Measurements from ENCODE around the gene SLC2A1. TPM values are rescaled to one million over a fixed set of nuclear protein-coding genes. Genes with fewer than 3 reads are reported as not detected.
"Not testable (repeated sequence)": the region's sequence is repeated elsewhere in the genome, so short reads cannot be mapped to it uniquely, and the experiment has no call there.

The SLC2A1 gene
- total RNA-seq, 1 experiment from 2014 or later: 192 TPM

DNA sequence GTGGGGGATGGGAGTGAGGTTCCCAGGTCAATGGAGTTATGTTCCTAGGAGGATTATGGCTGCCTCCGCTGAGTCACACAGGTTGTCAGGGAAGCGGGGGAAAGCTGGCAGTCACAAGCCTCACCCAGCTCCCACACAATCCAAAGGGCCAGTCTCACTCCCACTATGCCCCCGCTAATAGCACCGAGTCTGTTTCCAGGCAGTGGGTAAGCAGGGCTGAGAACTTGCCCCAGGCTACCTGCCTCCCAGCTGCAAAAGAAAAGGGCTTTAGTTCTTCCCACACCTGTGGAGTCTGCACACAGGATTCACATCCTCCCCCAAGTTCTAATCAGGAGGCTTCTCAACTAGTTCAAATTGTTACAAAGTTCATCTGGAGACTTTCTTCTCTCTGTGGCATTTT, 58.7 kb downstream of the SLC2A1 start:
- not testable (repeated sequence) for DNase-seq (ENCODE audit: low read depth)

DNA sequence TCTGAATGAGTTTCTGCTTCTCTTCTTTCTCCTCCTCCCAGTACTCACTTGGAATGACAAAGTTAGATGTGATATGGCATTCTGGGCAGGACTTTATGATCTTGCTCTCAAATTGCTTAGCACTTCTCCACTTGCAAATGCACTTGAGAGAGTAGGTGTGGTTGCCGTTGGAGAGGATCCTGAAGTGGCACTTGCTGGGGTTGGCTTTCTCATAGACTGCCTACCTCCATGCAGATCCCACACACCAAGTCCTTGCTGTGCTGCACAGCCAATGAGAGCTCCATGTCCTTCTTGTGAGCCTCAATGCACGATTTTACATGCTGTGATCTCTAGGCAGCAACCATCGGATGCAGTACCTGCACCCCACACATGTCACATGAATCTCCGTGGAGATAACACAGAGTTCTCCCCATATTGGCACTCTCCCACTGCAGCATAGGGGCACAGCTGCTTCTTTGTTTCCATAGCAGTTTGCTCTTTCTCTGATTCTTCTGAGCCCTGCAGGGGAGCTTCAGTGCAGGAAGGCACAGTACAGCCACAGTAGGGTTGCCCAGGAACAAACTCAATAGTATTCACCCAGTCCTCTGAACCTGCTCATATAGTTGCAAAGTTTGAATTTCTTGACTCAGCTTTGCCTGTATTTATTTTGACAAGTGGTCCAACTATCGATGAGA, 67.1 kb downstream of the SLC2A1 start:
- no peak for DNase-seq (ENCODE audit: low read depth)

DNA sequence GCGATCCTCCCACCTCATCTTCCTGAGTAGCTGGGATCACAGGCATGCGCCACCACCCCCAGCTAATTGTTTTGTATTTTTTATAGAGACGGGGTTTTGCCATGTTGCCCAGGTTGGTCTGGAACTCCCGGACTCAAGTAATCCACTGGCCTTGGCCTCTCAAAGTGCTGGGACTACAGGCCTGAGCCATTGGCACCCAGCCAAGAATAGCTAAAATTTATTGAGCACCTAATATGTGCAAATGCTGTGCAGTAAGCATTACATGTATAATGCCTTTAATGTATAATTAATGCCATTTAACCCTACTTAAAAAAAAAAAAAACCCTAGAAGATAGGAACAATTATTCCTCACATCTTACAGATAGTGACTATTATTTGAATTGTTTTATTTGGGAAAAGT, 69.4 kb downstream of the SLC2A1 start:
- DNase-seq (ENCODE audit: low read depth): no peak

DNA sequence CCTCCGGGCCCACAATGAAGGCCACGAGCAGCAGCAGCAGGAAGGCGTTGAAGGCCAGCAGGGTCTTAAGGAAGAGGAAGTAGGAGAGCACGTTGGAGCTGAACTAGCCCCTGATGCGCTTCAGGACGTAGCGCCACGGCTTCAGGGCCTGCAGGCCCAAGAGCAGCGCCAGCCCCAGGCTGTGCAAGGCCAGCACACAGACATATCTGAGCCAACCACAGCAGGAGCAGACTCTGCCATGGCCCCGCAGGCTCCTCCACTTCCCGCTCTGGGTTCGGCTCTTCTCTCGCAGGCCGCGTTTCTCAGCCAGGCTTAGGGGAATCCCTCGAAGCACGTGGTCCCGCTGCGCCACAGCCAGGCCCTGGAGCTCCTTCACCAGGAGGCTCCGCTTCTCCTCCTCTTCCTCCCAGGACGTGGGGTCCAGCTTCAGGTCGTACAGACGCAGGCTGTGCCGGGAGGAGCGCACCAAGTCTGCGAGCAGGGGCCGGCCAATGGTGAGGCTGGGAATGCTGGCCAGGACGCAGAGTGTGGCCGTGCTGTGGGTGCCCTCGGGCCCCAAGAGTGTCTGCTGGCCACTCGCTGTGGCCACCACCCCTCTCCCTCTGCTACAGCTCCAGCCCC, 70.5 kb downstream of the SLC2A1 start:
- DNase-seq (ENCODE audit: low read depth): no peak

DNA sequence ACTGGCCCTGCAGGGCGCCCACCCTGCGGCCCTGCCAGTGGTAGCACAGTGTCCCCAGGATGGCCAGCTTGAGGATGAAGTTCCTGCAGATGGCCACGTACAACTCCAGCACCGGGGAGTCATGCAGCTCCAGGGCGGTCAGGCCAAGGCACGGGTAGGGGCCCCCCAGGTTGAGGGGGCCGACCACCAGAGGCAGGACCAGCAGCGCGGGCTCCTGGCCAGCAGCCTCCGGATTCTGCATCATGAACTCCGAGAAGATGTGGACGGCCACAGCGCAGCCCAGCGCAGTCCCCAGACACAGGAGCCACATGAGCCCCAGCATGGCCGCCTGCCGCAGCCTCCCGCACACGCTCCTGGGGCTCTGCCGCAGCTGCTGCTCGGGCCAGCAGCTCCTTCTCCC, 71.3 kb downstream of the SLC2A1 start:
- DNase-seq (ENCODE audit: low read depth): no peak

DNA sequence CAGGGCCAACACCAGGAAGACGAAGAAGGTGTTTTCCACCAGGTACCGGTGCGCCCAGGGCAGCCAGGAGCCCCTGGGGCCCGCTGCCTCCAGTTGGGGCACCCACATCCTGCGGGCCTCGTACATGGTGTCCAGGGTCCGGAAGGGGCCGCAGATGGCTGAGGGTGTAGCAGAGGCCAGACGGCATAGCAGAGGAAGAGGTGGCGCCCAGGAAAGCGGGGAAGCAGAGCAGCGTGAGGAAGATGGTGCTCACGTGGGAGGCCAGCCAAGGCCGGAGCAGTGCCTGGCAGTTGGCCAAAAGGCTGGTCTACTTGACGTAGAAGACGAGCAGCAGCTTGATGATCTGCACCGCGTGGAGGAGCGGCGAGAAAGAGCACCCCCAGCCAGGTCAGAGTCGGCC, 71.9 kb downstream of the SLC2A1 start:
- no peak for DNase-seq (ENCODE audit: low read depth)

DNA sequence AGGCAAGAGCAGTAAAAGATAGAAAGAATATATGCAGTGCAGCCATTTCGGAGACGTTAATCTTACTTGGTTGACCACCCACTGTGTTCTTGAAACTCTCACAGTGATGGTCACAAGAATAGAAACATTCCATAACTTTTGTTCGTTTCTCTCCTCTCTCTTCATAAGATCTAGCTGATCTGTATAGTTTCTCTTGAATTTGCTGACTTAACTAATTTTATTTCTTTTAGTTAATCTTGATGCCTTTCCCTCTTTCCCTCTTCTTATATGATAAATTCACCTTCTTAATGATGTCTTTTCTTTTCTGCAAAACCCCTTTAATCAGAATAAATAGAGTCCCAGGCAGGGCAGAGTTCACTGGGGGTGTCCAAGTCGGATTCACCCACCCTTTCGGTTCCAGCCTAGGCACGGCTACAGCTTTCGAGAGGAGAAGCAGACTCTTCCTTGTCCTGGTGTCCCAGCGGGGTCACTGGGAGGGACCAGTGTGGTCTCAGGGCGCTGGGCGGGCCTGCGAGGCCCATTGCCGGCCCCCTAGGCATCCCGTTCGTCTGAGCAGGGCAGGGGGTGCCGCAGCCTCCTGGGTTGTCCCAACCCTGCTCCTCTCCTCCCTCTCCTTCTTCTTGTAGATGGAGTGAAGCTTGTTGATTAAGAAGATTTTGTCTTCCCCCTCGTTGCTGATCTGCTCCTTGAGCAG, 72.5 kb downstream of the SLC2A1 start:
- no peak for DNase-seq (ENCODE audit: low read depth)

DNA sequence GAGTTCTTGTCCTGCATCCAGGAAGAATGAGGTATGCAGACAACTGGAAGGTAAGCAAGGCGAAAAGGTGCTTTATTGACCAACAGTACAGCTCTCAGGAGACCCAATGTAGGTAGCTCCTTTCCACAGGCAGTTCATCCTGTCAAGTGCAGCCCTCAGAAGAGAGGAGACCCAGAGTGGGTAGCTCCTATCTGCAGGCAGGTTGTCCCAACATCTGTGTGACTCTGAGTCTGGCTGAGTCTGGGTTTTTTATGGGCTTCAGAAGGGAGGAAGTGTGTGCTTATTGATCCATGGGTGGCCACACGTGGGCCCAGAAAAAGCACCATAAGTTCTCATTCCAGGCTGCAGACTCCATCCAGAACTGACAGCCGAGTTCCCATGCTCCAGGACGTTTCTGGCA, 78.3 kb downstream of the SLC2A1 start:
- no peak for DNase-seq (ENCODE audit: low read depth)

DNA sequence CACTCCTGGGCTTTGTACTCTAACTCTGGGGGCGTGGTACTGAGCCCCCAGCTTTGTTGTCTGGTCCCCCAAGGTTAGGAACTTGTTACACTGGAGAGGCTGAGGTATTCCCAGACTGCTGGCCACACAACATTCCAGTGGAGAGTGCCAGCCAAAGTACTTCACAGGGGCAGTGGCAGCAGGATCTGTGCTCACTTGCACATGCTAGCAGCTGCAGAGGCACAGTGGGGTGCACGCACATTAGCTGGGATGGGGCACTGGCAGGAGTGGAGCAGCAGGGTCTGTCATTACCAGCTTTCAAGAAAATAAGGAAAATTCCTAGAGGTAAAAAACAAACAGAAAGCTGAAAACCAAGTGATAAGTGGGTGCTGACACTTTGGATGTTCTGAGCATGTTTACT, 81.3 kb downstream of the SLC2A1 start:
- DNase-seq (ENCODE audit: low read depth): no peak

DNA sequence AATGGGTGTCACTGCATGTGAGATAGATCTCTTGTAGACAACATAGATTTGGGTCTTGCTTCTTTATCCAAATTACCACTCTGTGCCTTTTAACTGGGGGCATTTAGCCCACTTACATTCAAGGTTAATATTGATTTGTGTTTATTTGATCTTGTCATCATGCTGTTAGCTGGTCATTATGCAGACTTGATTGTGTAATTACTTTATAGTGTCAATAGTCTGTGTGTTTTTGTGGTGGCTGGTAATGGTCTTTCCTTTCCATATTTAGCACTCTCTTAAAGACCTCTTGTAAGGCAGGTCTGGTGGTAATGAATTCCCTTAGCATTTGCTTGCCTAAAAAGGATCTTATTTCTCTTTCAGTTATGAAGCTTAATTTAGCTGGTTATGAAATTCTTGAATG, 82.7 kb downstream of the SLC2A1 start:
- no peak for DNase-seq (ENCODE audit: low read depth)

Other genes with a start within 250 kb of the SLC2A1 start
- not detected in 2 replicates for gene CLDN19, start 218.6 kb downstream of the SLC2A1 start, total RNA-seq (2014; rRNA removed; shearing (Covaris generic))
- 111 and 120 TPM in 2 replicates for gene P3H1, start 191.8 kb downstream of the SLC2A1 start, total RNA-seq (2014; rRNA removed; shearing (Covaris generic))
- gene C1orf50, start 191.6 kb downstream of the SLC2A1 start, total RNA-seq (2014; rRNA removed; shearing (Covaris generic)): 2.5 and 3.1 TPM in 2 replicates
- gene TMEM269, start 173.9 kb downstream of the SLC2A1 start, total RNA-seq (2014; rRNA removed; shearing (Covaris generic)): not detected in 2 replicates
- 7.6 and 11.1 TPM in 2 replicates for gene ERMAP, start 141.7 kb downstream of the SLC2A1 start, total RNA-seq (2014; rRNA removed; shearing (Covaris generic))
- gene SVBP, start 141.5 kb downstream of the SLC2A1 start, total RNA-seq (2014; rRNA removed; shearing (Covaris generic)): 34.1 and 41.8 TPM in 2 replicates
- gene ZNF691, start 112.3 kb downstream of the SLC2A1 start, total RNA-seq (2014; rRNA removed; shearing (Covaris generic)): 7.6 and 9.9 TPM in 2 replicates
- gene EBNA1BP2, start 213.4 kb upstream of the SLC2A1 start, total RNA-seq (2014; rRNA removed; shearing (Covaris generic)): 175 and 197 TPM in 2 replicates
- gene CFAP57, start 213.5 kb upstream of the SLC2A1 start, total RNA-seq (2014; rRNA removed; shearing (Covaris generic)): 0.10 and 0.48 TPM in 2 replicates